Measurements from ENCODE around the gene EYA3.

DNA sequence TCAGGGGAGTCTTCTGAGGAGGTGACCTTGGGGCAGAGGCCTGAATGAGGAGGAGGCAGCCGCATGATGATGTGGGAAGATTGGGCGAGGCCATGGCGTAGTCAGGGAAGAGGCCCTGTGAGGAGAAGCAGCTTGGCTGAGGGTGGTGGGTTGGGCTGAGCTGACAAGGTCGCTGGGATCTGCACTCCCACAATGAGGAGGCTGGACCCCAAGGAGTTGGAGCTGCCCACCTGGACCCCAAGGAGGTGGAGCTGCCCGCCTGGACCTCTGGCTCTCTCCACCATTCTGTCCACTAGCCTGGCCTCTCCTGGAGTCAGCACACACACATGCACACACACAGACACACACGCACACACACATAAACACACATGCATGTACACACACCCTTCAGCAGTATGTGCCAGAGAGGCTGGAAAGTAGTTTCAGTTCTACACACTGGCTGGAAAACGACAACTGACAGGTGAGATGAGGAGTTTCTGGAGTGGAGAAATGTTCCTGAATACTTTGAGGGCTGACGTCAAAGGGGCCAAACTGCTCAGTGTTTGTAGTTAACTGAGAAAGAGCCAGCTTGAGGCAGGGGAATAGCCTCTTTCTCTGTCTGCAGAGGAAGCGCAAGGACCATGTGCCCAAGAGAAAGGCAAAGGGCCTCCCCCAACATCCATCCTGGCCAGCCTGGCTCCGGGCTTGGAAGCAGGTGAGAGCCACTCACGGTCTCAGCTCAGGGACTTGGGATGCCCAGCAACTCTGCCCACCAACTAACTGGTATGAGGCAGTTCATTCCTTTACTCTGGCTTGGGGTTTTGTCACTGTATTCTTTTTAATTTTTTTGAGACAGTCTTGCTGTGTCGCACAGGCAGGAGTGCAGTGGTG, 146.5 kb downstream of the EYA3 start:
- TF ChIP-seq, protein P1, sequence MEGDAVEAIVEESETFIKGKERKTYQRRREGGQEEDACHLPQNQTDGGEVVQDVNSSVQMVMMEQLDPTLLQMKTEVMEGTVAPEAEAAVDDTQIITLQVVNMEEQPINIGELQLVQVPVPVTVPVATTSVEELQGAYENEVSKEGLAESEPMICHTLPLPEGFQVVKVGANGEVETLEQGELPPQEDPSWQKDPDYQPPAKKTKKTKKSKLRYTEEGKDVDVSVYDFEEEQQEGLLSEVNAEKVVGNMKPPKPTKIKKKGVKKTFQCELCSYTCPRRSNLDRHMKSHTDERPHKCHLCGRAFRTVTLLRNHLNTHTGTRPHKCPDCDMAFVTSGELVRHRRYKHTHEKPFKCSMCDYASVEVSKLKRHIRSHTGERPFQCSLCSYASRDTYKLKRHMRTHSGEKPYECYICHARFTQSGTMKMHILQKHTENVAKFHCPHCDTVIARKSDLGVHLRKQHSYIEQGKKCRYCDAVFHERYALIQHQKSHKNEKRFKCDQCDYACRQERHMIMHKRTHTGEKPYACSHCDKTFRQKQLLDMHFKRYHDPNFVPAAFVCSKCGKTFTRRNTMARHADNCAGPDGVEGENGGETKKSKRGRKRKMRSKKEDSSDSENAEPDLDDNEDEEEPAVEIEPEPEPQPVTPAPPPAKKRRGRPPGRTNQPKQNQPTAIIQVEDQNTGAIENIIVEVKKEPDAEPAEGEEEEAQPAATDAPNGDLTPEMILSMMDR (IDR thresholded peaks at IDR 0.05; ENCODE audit: insufficient read depth, low read depth, low read length): no peak
- TF ChIP-seq EZH2 (IDR thresholded peaks at IDR 0.05; ENCODE audit: insufficient read depth, low read length): no peak
